Stomach (tissue), 4 donors: Measurements from ENCODE around the gene RAP1B.

Experiments used
- CTCF ChIP-seq, 7 experiments: fragments of 450-650 bp in 4 of 7; fragments of 200-600 bp in 3 of 7; sonication (generic) in 3 of 7; IDR thresholded peaks; one replicate each; pipeline ENCODE4 v1.5.1; 2016 to 2019; ENCODE audit warnings: antibody characterized with exemption in 7 of 7, control low read depth in 2 of 7, mild to moderate bottlenecking in 1 of 7
- POLR2A ChIP-seq, 4 donors: fragments of 450-650 bp; IDR thresholded peaks; one replicate each; pipeline ENCODE4 v1.6.1; 2016; ENCODE audit warnings: antibody characterized with exemption in 4 of 4, control low read depth in 2 of 4, mild to moderate bottlenecking in 1 of 4, moderate library complexity in 1 of 4

- TF ChIP-seq POLR2A (IDR thresholded peaks at IDR 0.05) (no peak), CTCF (IDR thresholded peaks at IDR 0.05) (no peak)
Observed at GRCh38 chr12:68630598-68630997, 19.9 kb downstream of the RAP1B start.
